Esophagus squamous epithelium (tissue), 5 donors: Measurements from ENCODE around the gene GTF2IRD1. TPM values are rescaled to one million over a fixed set of nuclear protein-coding genes. Genes with fewer than 3 reads are reported as not detected.

Experiments
- DNase-seq: peaks from one replicate; lab custom pipeline; 2025; lab: John Stamatoyannopoulos, UW
- H3K27ac ChIP-seq, 4 donors: fragments of 200-600 bp; sonication (generic); one replicate each; pipeline ENCODE4 v1.5.1; 2016 to 2019; ENCODE audit warnings: mild to moderate bottlenecking in 1 of 4
- H3K27me3 ChIP-seq, 4 donors: fragments of 200-600 bp; sonication (generic); 1 replicate in 3 of 4; 2 replicates in 1 of 4; pipeline versions ENCODE4 v1.5.1 to v1.6.0; 2017 to 2021; ENCODE audit warnings: antibody characterized with exemption in 1 of 4
- H3K36me3 ChIP-seq, 3 donors: fragments of 200-600 bp; sonication (generic); one replicate each; pipeline ENCODE4 v1.5.1; 2016 to 2019
- H3K4me1 ChIP-seq, 3 donors: fragments of 200-600 bp; sonication (generic); one replicate each; pipeline ENCODE4 v1.5.1; 2017 to 2019
- H3K4me3 ChIP-seq, 4 donors: fragments of 200-600 bp; sonication (generic); 1 replicate in 3 of 4; 2 replicates in 1 of 4; pipeline ENCODE4 v1.5.1; 2016 to 2019; ENCODE audit warnings: mild to moderate bottlenecking in 2 of 4, moderate library complexity in 1 of 4
- H3K9me3 ChIP-seq, 3 donors: fragments of 200-600 bp; sonication (generic); one replicate each; pipeline ENCODE4 v1.5.1; 2016 to 2019
- POLR2A ChIP-seq, 4 donors: fragments of 450-650 bp; IDR thresholded peaks; one replicate each; pipeline ENCODE4 v1.6.1; 2017; ENCODE audit warnings: antibody characterized with exemption in 4 of 4, mild to moderate bottlenecking in 4 of 4, moderate library complexity in 3 of 4
- WGBS, 2 donors: methylation state at CpG; one replicate each; pipeline ENCODE4 v1.1.5; 2018; 5-methylcytosine and 5-hydroxymethylcytosine counted together
- intact Hi-C: fragments of 100-400 bp; cut with DNase I; formaldehyde crosslinking; loops from one replicate; pipeline ENCODE4 v1.15.0; 2022
- total RNA-seq, 4 donors: library from RNA; depleted of rRNA; stranded (reverse); fragments of >200 nt; gene quantifications; one replicate each; pipeline ENCODE4 v1.1.0, GENCODE V29; 2016
- TF ChIP-seq, protein P1 (sequence below), 6 experiments: fragments of 450-650 bp in 4 of 6; fragments of 200-600 bp in 2 of 6; sonication (generic) in 2 of 6; IDR thresholded peaks; one replicate each; pipeline ENCODE4 v1.5.1; 2016 to 2019; ENCODE audit warnings: antibody characterized with exemption in 6 of 6, mild to moderate bottlenecking in 4 of 6, moderate library complexity in 4 of 6
- donor health status: DM: yes; HTN: yes; CAD: no.

Gene GTF2IRD1
- total RNA-seq, 4 donors from 2014 or later = 26.8 to 35.6 (median 28.5) TPM

DNA sequence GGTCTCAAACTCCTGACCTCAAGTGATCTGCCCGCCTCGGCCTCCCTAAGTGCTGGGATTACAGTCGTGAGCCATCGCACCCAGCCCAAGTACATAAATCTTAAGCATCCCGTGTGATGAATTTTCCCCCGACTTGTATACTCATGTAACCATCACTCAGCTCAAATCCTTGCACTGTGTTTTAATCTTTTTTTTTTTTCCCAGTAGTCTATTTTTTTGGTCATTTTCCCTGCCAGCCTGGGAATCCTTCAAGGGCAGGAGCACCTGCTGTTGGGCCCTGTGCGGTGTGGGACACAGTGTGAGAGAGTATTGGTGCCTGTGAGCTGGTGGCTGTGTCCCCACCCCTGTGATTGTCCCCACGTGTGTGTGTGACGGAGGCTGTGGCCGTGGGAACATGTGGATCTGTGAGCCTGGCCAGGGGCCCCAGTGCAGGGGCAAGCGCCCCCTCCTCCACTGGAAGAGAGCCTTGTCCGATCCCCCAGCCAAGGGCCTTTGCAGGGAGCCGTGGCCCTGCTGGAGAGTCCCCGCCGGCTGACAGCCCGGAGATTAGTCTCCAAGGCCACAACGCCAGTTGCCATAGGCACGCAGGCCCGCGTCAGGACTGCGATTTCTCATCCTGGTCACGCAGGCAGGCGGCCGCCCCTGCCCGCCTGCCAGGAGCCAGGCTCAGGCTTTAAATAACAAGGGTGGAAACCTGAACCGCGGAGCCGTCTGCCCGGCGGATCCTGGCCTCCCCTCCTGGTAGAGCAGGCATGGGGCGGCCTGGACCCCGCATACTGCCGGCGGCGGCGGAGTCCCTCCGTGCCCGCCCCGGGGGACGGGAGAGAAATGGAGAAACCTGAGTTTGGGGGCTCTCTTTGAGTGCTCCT, 26.5 kb downstream of the GTF2IRD1 start:
- 13 to 33% methylated on average over 7 to 18 of the region's 40 CpGs for WGBS, 2 donors
- no peaks in the 10 kb centered on the region for H3K9me3 ChIP-seq
- no peaks in the 10 kb centered on the region for H3K36me3 ChIP-seq
- no peaks in the 10 kb centered on the region for H3K27me3 ChIP-seq
- peak overlapping the region; percentile 17 to 69 (median 42) for H3K4me3 ChIP-seq
- TF ChIP-seq, protein P1, sequence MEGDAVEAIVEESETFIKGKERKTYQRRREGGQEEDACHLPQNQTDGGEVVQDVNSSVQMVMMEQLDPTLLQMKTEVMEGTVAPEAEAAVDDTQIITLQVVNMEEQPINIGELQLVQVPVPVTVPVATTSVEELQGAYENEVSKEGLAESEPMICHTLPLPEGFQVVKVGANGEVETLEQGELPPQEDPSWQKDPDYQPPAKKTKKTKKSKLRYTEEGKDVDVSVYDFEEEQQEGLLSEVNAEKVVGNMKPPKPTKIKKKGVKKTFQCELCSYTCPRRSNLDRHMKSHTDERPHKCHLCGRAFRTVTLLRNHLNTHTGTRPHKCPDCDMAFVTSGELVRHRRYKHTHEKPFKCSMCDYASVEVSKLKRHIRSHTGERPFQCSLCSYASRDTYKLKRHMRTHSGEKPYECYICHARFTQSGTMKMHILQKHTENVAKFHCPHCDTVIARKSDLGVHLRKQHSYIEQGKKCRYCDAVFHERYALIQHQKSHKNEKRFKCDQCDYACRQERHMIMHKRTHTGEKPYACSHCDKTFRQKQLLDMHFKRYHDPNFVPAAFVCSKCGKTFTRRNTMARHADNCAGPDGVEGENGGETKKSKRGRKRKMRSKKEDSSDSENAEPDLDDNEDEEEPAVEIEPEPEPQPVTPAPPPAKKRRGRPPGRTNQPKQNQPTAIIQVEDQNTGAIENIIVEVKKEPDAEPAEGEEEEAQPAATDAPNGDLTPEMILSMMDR (IDR thresholded peaks at IDR 0.05) = peak in 1 of 6 experiments; percentile 7
- no peak for TF ChIP-seq POLR2A (IDR thresholded peaks at IDR 0.05)
- H3K27ac ChIP-seq = peak overlapping the region; percentile 92 to 97 (median 94)
- no peak for DNase-seq
- intact Hi-C loops = no loop called here
- peaks cover 70 to 96% (median 76%) of the 10 kb centered on the region in 3 donors for H3K4me1 ChIP-seq

- 18 to 20% methylated on average over 10 to 15 of the region's 16 CpGs for WGBS, 2 donors
- DNase-seq = no peak
- peaks cover 64 to 94% (median 70%) of the 10 kb centered on the region in 3 donors for H3K4me1 ChIP-seq
These were observed 27.2 kb downstream of the GTF2IRD1 start for GRCh38 chr7:74480861-74481417.

GRCh38 chr7:74481458-74482196, 27.9 kb downstream of the GTF2IRD1 start:
- no peaks in the 10 kb centered on the region for H3K27me3 ChIP-seq
- H3K36me3 ChIP-seq = no peaks in the 10 kb centered on the region
- TF ChIP-seq, protein P1 (IDR thresholded peaks at IDR 0.05) = peak in 1 of 6 experiments; percentile 17
- no peak for TF ChIP-seq POLR2A (IDR thresholded peaks at IDR 0.05)
- H3K9me3 ChIP-seq = no peaks in the 10 kb centered on the region
- H3K27ac ChIP-seq = peak overlapping the region; percentile 92 to 97 (median 94)
- intact Hi-C loops = no loop called here
- WGBS, 2 donors = 52 to 53% methylated on average over 8 of the region's 8 CpGs
- DNase-seq = no peak
- H3K4me3 ChIP-seq = peak overlapping the region in 3 of 4 donors; percentile 41 to 69 (median 43)
- peaks cover 58 to 88% (median 63%) of the 10 kb centered on the region in 3 donors for H3K4me1 ChIP-seq

More at GRCh38 chr7:74480861-74481417, 27.2 kb downstream of the GTF2IRD1 start:
- Histone ChIP-seq H3K4me3 (peak overlapping the region; percentile 17 to 69 (median 42)), H3K36me3 (no peaks in the 10 kb centered on the region), H3K27ac (peak overlapping the region; percentile 92 to 97 (median 94)), H3K27me3 (no peaks in the 10 kb centered on the region), H3K9me3 (no peaks in the 10 kb centered on the region)
- intact Hi-C loops = no loop called here
- TF ChIP-seq, protein P1 (IDR thresholded peaks at IDR 0.05) = peak in 1 of 6 experiments; percentile 10
- peak in 2 of 4 donors; percentile 1 to 33 for TF ChIP-seq POLR2A (IDR thresholded peaks at IDR 0.05)

DNA sequence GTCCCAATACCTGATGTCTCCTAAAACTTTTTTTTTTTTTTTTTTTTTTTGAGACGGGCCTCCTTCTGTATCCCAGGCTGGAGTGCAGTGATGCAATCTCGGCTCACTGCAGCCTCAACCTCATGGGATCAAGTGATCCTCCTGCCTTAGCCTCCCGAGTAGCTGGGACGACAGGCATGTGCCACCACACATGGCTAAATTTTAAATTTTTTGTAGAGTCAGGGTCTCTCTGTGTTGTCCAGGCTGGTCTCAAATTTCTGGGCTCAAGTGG, 28.4 kb downstream of the GTF2IRD1 start:
- H3K36me3 ChIP-seq = no peaks in the 10 kb centered on the region
- intact Hi-C loops = no loop called here
- peaks cover 53 to 83% (median 58%) of the 10 kb centered on the region in 3 donors for H3K4me1 ChIP-seq
- no peak for DNase-seq
- H3K4me3 ChIP-seq = no peak overlapping the region
- no peaks in the 10 kb centered on the region for H3K27me3 ChIP-seq
- WGBS, 2 donors = 80 to 84% methylated on average over 4 of the region's 4 CpGs
- TF ChIP-seq POLR2A (IDR thresholded peaks at IDR 0.05) = no peak
- TF ChIP-seq, protein P1 (IDR thresholded peaks at IDR 0.05) = no peak
- no peaks in the 10 kb centered on the region for H3K9me3 ChIP-seq
- H3K27ac ChIP-seq = peak overlapping the region; percentile 7 to 97 (median 94)
